SH-SY5Y (cell line): Measurements from ENCODE around the gene CAMTA1.

ENCODE experiments used
- GATA2 ChIP-seq: IDR thresholded peaks from 2 replicates; pipeline ENCODE4 v1.6.1; 2011; ENCODE audit warnings: mild to moderate bottlenecking, low read depth, low read length
- GATA3 ChIP-seq: IDR thresholded peaks from 2 replicates; pipeline ENCODE4 v1.6.1; 2011; ENCODE audit warnings: low read depth, mild to moderate bottlenecking, low read length, moderate library complexity

The CAMTA1 gene

DNA sequence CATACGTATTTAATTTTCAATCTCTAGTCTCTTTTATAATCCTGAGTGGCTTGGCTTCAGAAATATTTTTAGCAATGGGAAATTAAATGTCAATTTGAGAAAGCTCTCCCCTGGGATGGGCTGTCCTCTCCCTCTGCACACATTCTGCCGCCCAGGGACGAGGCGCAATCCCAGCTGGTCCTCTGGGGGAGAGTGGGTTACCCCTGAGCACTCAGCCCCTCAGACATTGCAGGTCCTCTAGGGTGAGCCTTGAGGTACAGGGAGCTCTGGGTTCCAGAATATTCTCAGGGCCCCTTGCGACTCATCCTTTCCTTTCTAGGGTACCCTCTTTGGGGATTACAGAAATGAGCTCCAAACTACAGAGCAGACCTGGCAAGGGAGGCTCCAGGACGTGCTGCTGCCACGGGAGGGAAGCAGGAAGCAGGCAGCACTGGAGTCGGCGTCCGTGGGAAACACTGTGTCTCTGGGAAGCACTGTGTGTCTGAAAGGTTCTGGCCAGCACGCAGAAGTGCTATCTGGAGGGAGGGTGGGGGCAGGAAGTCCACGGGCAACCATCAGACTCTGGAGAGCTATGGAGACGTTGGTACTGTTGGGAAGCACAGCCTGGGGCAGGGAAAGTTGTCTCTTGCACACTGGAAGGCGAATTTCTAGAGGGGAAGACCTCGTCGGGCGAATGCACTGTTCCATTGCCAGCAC is 642.5 kb downstream of the CAMTA1 start:
- TF ChIP-seq GATA2 (no peak), GATA3 (no peak)

DNA sequence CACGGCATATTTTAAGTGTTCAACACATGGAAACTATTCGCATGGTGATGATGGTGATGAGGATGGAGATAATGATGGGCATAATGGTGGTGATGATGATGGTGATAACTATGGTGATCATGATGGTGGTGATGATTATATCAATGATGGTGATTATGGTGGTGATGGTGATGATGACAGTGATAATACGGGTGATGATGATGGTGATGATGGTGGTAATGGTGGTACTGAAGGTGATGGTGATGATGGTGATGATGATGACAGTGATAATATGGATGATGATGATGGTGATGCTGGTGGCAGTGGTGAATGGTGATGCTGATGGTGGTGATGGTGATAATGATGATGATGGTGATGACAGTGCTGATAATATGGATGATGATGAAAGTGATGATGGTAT is 644.0 kb downstream of the CAMTA1 start:
- no peak for TF ChIP-seq GATA2
- TF ChIP-seq GATA3, result no peak

DNA sequence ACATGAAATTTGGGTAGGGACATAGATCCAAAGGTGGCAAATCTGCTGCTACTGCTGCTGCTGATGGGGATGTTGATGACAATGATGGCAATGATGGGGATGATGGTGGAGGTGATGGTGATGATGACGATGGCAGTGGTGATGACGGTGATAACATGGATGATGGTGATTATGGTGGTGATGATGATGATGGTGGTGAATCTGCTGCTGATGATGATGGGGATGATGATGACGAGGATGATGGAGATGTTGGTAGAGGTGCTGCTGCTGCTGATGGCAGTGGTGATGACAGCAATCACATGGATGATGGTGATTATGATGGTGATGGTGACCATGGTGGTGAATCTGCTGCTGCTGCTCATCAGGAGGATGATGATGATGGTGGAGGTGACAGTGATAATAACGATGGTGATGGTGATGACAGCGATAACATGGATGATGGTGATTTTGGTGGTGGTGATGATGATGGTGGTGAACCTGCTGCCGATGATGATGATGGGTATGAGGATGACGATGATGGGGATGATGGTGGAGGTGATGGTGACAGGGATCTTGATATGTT is 644.9 kb downstream of the CAMTA1 start:
- TF ChIP-seq GATA3 (no peak), GATA2 (no peak)

DNA sequence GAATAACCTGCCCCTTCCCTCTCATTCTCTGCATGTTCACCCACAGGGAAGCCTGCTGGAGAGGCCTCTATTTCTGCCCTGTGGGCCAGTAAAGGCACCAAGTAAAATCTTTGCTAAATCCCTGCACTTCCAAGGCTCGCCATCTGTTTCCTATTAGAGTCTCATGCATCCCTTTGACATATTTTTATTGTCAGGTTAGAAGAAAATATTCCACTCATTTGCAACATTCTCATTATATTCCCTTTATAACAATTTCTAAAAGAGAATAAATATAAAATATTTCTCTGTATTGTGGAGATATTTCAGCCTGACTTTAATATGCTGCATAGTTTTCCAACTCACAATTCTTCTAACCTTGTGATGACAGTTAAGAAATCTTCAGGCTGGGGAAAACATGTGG is 645.4 kb downstream of the CAMTA1 start:
- TF ChIP-seq GATA2 (no peak), GATA3 (no peak)

DNA sequence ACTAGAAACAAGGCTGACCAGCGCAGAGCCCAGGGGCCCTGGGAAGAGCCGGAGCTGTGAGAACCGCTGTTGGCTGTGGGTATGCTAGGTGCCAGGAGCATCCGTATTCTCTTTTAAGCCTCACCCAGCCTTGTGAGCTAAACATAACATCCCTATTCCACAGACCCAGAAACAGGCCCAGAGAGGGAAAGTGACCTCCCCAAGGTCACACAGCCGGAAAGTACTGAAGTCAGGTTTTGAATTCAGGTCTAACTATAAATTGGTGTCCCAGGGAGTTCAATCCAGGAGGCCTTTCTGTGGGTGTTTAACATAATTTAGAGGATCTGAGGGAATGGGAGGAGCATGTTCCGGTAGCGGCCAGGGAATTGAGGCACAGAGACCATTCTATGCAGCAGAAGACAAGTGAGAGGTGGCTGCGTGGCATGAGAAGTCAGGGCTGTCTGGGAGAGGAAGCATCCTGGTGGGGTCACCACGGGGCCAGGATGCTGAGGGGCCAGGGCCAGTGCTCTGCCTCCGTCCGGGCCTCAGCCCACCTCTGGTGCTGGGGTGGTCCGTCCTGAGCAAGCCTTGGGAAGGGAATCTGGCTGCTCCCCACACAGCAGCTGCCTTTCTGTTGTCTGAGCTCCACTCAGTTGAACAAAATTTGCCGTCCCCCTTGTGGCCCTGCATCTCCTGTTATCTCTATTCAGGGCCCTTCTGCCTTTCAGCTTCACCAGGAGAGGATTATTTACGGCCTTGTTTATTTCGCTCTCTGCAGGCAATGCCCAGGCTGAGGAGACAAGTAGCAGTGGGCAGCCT is 647.0 kb downstream of the CAMTA1 start:
- peak; percentile 74 for TF ChIP-seq GATA2
- TF ChIP-seq GATA3, result no peak

DNA sequence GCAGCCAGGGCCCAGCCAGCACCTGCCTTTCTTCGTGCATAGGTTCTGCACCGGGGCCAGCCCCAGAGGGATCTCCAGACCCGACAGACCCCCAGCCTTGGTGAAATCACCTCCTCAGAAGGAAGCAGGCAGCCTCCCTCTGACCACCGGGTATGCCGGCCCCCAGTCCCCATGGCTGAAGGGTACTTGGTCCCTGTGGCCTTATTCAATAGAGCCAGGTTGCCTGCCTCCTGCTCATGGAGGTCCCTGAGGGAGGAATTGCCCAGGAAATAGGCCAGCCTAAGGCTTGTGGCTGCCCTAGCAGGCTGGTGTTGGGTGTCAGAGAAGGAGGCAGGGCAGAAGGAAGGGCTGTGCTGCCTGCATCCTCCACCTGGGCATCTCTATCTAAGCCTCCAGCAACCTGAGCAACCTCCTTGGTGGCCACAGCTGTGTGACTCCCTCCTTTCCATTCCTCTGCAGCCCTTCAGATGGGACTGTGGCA is 647.7 kb downstream of the CAMTA1 start:
- no peak for TF ChIP-seq GATA2
- TF ChIP-seq GATA3, result no peak

DNA sequence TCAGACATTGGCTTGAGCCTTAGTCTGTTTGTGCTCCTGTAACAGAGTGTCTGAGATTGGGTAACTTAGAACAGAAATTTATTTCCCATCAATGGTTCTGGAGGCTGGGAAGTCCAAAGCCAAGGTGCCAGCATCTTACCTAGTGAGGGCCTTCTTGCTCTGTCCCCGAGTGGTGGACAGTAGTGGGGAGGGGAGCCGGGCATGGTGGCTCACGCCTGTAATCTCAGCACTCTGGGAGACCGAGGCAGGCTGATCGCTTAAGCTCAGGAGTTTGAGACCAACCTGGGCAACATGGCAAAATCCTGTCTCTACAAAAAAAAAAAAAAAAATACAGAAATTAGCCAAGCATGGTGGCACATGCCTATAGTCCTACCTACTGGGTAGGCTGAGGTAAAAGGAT is 649.3 kb downstream of the CAMTA1 start:
- no peak for TF ChIP-seq GATA3
- no peak for TF ChIP-seq GATA2

DNA sequence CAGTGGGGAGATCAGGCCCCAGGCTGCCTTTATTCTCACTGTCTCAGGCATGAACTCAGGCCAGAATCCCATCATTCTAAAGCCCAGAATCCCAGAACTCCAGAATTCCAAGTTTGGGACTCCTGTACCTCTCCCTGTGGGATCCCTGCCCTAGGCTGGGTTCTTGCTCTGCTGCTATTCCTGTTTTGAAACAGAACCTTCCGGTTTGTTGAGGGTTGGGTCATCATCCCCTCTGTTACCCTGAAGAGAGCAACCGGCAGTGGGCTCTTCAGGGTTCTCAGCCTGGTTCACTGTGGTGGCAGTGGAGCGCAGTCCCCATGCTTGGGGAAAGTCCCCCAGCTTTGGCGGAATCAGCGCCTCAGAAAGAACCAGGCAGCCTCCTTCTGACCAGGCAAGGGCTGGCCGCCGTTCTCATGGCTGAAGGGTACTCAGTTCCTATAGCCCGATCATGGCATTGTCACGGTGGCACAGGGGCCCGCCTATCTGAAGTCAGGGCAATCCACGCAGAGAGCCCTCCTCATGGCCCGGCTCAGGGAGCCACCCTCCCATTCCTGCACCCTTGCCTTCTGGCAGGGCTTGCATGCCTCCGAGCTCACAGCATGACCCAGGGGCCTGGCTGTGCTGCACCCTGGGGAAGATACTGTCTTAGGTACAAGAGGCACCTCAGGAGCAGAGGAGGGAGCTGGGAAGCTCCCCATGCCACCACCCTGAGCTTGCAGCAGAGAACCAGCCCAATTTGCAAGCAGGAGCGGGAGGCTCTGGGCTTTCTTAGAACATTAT is 650.2 kb downstream of the CAMTA1 start:
- TF ChIP-seq GATA2, result no peak

DNA sequence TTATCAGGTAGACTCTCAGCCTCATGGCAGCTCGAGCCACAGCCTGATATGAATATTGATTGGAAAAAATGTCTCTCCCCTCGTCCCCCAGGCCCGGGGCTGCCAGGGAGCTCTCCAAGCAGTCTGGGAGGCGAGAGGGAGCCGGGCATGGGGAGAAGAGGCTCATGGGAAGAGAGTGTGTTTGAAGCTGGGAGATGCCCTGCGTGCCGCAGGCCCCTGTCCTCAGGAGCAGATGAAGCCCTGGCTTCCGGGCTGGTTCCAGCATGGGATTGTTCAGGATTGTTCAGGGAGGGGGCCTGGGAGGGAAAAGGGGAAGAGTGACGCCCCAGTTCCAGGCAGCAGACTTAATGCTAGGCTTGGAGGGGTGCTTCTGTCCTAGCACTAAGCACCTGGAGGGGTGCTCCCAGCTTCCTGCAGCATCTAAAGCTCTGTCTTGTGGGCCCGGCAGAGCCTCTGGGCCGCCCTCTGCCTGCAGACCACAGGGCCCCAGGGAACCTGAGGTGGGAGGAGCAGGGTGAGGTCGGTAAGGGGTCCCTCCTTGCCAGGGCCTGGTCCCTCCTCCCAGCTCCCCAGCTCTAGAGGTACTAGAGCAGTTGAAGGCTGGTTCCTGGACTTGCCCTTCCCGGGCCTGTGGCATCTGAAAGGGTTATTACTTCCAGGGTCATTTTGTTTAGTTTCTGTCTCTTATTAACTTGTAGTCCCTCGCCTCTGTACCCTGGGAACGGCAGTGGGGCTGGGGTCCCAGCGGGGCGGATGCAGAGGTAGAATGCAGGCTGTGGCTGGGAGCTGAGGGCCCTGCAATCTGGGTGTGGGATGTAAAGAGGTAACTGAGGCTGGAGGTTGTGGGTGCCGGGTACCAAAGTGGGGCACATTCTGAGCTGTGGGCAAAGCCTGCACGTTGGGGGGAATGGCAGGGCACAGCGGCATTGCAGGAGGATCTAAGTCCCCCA is 651.1 kb downstream of the CAMTA1 start:
- no peak for TF ChIP-seq GATA2
- TF ChIP-seq GATA3, result no peak

DNA sequence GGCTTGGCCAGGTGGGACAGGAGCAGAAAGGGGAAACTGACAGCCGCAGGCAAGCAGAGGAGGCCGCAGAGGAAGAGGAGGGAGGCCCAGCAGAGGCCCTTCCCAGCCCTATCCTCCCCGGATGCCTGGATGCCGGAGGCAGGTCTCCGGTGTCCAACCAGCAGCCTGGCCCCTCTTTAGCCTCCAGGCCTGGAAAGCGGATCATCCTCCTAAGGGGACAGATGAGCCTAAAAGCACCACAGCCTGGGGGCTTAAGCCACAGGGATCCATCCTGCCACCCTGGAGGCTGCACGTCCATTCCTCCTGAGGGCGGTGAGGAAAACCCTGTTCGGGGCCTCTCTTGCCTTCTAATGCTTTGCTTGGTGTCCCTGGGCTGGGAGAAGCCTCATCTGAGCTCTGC is 651.8 kb downstream of the CAMTA1 start:
- no peak for TF ChIP-seq GATA2
- TF ChIP-seq GATA3, result no peak

DNA sequence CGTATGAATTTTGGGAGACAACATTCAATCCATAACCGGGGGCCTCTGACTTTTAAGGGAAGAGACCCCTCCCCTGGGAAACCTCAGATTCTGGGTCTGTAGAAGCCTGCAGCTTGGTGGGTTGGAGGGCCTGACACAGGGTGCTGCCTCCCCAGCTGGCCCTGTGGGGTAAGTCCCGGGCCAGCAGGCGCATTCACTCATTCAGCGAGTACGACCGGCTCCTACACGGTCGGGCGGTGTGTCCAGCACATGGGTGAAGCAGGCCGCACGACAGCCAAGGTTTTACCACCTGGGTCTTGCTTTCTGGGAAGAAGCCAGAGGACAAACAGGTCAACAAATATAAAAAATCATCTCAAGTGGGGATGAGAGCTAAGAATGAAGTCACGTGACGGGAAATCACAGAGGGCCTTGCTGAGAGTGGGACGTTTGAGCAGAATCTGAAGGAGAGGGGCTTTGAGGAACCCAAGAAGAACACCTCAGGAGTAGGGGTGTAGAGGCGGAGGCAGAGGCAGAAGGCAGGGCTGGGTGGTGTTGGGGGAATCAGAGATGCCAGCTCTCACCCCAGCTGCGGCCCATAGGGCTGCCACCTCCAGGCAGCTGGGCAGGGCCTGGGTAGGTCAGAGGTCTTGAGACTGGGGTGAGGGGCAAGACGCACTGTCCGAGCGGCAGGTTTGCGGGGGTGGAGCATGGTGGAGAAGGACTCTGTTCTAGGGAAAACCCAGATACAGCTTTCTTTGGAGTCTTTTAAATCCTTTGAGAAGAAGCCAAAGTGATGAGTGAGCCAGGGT is 652.5 kb downstream of the CAMTA1 start:
- TF ChIP-seq GATA3, result no peak
- TF ChIP-seq GATA2, result no peak

DNA sequence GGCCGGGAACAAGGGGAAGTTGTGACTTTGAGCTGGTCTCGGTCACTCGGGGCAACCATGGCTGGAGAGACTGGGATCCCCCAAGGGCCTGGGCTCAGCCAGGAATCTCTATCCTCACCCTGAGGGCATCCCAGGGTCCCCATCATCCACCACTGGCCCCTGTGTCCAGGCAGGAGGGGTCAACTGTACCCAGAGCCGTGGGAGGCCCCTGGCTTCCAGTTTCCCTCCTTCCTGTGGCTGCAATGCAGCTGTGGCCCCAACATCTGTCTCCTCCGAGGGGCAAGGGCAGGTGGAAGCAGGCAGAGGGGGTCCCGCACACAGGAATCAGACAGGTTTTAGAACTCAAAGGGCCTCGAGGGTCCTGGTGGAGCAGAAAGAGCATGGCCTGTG is 653.1 kb downstream of the CAMTA1 start:
- TF ChIP-seq GATA2 (no peak), GATA3 (no peak)
